ENCODE results near the gene EML1.

EML1 gene

GRCh38 chr14:99875421-99875820 is 82.2 kb downstream of the EML1 start:
- TF ChIP-seq CTCF (IDR thresholded peaks at IDR 0.05; ENCODE audit: low read depth, low read length) = no peak
- DNase-seq (ENCODE audit: extremely low read depth, low read depth) = no peak

GRCh38 chr14:99875836-99876235 is 82.6 kb downstream of the EML1 start:
- DNase-seq (ENCODE audit: extremely low read depth, low read depth) = no peak
- TF ChIP-seq CTCF (IDR thresholded peaks at IDR 0.05; ENCODE audit: low read depth, low read length) = no peak

GRCh38 chr14:99876406-99876805 is 83.2 kb downstream of the EML1 start:
- no peak for TF ChIP-seq CTCF (IDR thresholded peaks at IDR 0.05; ENCODE audit: low read depth, low read length)
- DNase-seq (ENCODE audit: extremely low read depth, low read depth) = no peak

GRCh38 chr14:99878563-99878962 is 85.3 kb downstream of the EML1 start:
- no peak for DNase-seq (ENCODE audit: extremely low read depth, low read depth)
- no peak for TF ChIP-seq CTCF (IDR thresholded peaks at IDR 0.05; ENCODE audit: low read depth, low read length)

GRCh38 chr14:99879401-99880295 is 86.4 kb downstream of the EML1 start:
- no peak for TF ChIP-seq CTCF (IDR thresholded peaks at IDR 0.05; ENCODE audit: low read depth, low read length)
- peak; percentile 52 for DNase-seq (ENCODE audit: extremely low read depth, low read depth)

- no peak for TF ChIP-seq CTCF (IDR thresholded peaks at IDR 0.05; ENCODE audit: low read depth, low read length)
- DNase-seq (ENCODE audit: extremely low read depth, low read depth) = no peak
These were observed 87.6 kb downstream of the EML1 start for GRCh38 chr14:99880651-99881420.

All from AG09319 (cell line).